ENCODE data around the gene CHST6. TPM values are rescaled to one million over a fixed set of nuclear protein-coding genes. Genes with fewer than 3 reads are reported as not detected.
A peak's percentile ranks its signal among the peaks of the same experiment; 100 is the strongest.
"Not testable (repeated sequence)": the region's sequence is repeated elsewhere in the genome, so short reads cannot be mapped to it uniquely, and the experiment has no call there.

Gene CHST6
- total RNA-seq, 1 donor from 2014 or later = 0.15 TPM

- DNase-seq (ENCODE audit: low spot score) (no peak), ATAC-seq (peak; percentile 92)
Observed at GRCh38 chr16:75452464-75453190, 42.6 kb downstream of the CHST6 start.

- DNase-seq (ENCODE audit: low spot score) = no peak
- no peak for ATAC-seq
Observed at GRCh38 chr16:75446416-75446815, 48.8 kb downstream of the CHST6 start.

- no peak for DNase-seq (ENCODE audit: low spot score)
- ATAC-seq = no peak
Observed at GRCh38 chr16:75445298-75445697, 49.9 kb downstream of the CHST6 start.

- DNase-seq (ENCODE audit: low spot score) = no peak
Observed at GRCh38 chr16:75443298-75443697, 51.9 kb downstream of the CHST6 start.

GRCh38 chr16:75433732-75434413, 61.4 kb downstream of the CHST6 start:
- ATAC-seq (peak; percentile 82), DNase-seq (ENCODE audit: low spot score) (peak; percentile 85)

More at GRCh38 chr16:75443298-75443697, 51.9 kb downstream of the CHST6 start:
- ATAC-seq = no peak

GRCh38 chr16:75432828-75433731, 62.2 kb downstream of the CHST6 start, which contains the start of gene CFDP1:
TSS of gene CFDP1 (minus strand) at chr16:75433503. CDS start at chr16:75433352, 151 bp downstream.
- peak; percentile 97 for DNase-seq (ENCODE audit: low spot score)
- ATAC-seq = peak; percentile 92

GRCh38 chr16:75429621-75430403, 65.4 kb downstream of the CHST6 start:
- no peak for ATAC-seq

GRCh38 chr16:75426524-75426923, 68.7 kb downstream of the CHST6 start:
- ATAC-seq; DNase-seq (ENCODE audit: low spot score): not testable (repeated sequence)

More at GRCh38 chr16:75429621-75430403, 65.4 kb downstream of the CHST6 start:
- DNase-seq (ENCODE audit: low spot score) = no peak

GRCh38 chr16:75424105-75424762, 71.0 kb downstream of the CHST6 start:
- DNase-seq (ENCODE audit: low spot score) = not testable (repeated sequence)
- peak; percentile 27 for ATAC-seq

- no peak for DNase-seq (ENCODE audit: low spot score)
- ATAC-seq = no peak
Observed at GRCh38 chr16:75423723-75424104, 71.5 kb downstream of the CHST6 start.

Other genes starting within 250 kb of the CHST6 start
- gene BCAR1, start 243.8 kb downstream of the CHST6 start, total RNA-seq = 39.2 TPM
- 27.7 TPM for gene CFDP1, start 61.9 kb downstream of the CHST6 start, total RNA-seq
- 10.5 TPM for gene TMEM170A, start 30.8 kb downstream of the CHST6 start, total RNA-seq
- gene CHST5, start 40.7 kb upstream of the CHST6 start, total RNA-seq = not detected
- 1.5 TPM for gene TMEM231, start 60.8 kb upstream of the CHST6 start, total RNA-seq
- gene GABARAPL2, start 70.9 kb upstream of the CHST6 start, total RNA-seq = 40.2 TPM
- 18.7 TPM for gene ADAT1, start 127.8 kb upstream of the CHST6 start, total RNA-seq
- 41.2 TPM for gene KARS1, start 152.2 kb upstream of the CHST6 start, total RNA-seq
- gene TERF2IP, start 152.3 kb upstream of the CHST6 start, total RNA-seq = 18.5 TPM
- not detected for gene CPHXL2, start 181.6 kb upstream of the CHST6 start, total RNA-seq
- not detected for gene DUXB, start 206.0 kb upstream of the CHST6 start, total RNA-seq
- not detected for gene CPHXL, start 231.0 kb upstream of the CHST6 start, total RNA-seq